EH (cell line): ENCODE results near the gene ELOVL1.

Experiments used
- DNase-seq: peaks from one replicate; pipeline ENCODE4 v3.0.0-alpha.2; 2015; ENCODE audit warnings: low read depth

Gene ELOVL1

DNA sequence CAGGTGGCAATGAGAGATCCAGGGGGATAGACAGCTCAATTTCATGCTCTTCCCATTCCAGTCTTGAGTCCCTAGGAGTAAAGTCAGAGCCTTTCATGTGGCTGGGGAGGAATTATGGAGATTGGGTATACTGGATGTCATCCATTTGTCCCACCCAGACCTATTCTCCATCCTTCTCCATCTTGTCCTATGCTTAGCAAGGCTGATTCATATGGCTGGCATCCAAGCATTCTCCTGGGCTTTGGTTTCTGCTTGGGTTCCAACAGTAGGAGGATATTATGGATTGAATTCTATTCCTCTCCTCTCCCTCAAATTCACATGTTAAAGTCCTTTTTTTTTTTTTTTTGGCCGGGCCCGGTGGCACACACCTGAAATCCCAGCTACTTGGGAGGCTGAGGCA is 12.9 kb downstream of the ELOVL1 start:
- DNase-seq, result peak; percentile 37

- DNase-seq, result no peak
Measured at GRCh38 chr1:43354471-43354870, 13.3 kb downstream of the ELOVL1 start.

DNA sequence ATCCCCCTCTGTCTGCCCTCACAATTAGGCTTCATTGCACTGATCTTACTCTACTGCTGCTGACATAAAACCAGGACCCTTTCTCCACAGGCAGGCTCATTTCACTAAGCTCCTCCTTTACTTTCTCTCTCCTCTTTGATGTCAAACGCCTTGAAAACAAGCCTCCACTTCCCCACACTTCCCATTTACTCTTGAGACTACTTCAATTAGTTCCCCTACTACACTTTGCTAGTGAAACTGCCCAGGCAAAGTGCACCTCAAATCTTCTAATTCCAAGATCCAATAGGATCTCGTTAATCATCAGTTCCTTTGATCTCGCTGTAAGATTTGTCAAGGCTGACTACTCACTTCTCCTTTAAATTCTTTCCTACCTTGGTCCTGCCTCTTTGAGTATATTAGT is 14.9 kb downstream of the ELOVL1 start:
- DNase-seq, result no peak

DNA sequence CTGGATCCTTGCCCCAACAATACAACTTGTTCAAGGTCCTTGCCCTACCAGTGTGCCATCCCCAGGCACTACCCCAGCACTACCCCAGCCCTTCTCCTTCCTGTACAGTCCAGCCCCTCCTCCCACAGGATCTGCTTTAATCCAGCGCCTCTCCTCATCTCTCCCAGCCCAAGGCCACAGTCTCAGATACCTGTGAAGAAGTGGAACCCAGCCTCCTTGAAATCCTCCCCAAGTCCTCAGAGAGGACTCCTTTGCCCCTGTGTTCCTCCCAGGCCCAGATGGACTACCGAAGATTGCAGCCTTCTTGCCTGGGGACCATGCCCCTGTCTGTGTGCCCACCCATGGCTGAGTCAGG is 15.5 kb downstream of the ELOVL1 start:
- no peak for DNase-seq

- no peak for DNase-seq
Measured at GRCh38 chr1:43351421-43352350, 16.1 kb downstream of the ELOVL1 start.

DNA sequence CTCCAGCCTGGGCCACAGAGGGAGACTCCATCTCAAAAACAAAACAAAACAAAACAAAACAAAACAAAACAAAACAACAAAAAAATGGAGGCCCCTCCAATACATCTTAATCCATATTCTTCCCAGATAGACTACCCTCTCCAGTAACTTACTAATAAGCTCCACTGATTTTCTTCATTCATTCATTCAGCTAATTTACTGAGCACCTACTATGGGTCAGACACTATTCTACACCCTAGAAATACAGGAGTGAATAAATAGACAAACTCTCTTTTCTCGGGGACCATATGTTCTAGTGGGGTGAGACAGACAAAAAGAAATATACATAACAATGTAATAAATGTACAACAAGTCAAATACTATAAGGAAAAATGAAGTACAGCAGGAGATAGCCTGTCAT is 16.8 kb downstream of the ELOVL1 start:
- no peak for DNase-seq

GRCh38 chr1:43349594-43350306 is 18.1 kb downstream of the ELOVL1 start:
- DNase-seq, result peak; percentile 92

DNA sequence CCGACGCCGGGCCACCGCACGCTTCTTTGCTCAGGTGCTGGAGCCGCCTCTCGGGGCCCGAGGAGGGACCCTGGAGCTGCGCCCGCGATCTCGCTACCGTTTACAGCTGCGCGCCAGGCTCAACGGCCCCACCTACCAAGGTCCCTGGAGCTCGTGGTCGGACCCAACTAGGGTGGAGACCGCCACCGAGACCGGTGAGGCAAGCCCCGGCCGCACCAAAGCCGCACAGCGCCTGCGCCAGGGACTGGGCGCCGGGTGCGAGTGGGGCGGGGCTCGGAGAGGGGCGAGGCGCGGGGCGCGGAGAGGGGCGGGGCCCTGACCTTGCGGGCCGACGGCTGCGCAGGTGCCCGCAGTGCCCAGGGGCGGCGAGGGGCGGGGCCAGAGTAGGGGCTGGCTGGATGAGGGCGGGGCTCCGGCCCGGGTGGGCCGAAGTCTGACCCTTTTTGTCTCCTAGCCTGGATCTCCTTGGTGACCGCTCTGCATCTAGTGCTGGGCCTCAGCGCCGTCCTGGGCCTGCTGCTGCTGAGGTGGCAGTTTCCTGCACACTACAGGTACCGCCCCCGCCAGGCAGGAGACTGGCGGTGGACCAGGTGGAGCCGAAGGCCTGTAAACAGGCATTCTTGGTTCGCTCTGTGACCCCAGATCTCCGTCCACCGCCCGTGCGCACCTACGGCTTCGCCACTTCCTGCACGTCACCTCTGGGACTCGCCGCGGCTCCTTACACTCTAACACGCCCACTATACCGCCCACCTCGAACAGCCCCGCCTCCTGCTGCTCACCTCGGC is 18.8 kb downstream of the ELOVL1 start:
- DNase-seq, result peak; percentile 60

- DNase-seq, result no peak
Measured at GRCh38 chr1:43348343-43348808, 19.4 kb downstream of the ELOVL1 start.

DNA sequence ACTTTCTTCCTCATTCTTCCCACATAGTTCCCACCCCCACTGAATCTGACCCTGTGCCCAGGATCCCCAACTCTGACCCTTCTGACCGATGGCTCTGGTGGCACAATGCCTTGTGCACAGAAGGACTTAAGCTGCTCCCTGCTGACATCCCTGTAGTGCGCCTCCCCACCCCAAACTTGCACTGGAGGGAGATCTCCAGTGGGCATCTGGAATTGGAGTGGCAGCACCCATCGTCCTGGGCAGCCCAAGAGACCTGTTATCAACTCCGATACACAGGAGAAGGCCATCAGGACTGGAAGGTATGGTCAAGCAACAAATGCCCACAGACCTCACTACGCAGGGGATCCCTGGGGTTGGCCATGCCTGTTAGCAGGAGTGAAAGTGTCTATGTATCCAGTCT is 21.2 kb downstream of the ELOVL1 start:
- DNase-seq, result no peak

DNA sequence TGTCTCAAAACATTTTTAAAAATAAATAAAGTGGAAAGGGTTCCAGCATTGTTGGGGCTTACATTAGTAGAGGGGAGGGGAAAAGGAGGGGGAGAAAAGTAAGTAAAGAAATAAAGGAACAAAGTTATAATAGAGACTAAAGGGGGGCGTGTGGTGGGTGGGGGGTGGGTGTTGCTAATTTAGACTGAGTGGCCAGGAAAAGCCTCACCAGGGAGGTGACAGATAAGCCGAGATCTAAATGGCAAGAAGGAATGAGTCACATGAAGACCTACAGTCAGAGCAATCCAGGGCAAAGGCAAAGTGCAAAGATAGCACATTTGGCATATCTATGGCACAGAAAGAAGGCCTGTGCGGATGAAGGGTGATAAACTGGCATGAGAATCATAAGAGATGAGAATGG is 22.7 kb downstream of the ELOVL1 start:
- peak; percentile 19 for DNase-seq

DNA sequence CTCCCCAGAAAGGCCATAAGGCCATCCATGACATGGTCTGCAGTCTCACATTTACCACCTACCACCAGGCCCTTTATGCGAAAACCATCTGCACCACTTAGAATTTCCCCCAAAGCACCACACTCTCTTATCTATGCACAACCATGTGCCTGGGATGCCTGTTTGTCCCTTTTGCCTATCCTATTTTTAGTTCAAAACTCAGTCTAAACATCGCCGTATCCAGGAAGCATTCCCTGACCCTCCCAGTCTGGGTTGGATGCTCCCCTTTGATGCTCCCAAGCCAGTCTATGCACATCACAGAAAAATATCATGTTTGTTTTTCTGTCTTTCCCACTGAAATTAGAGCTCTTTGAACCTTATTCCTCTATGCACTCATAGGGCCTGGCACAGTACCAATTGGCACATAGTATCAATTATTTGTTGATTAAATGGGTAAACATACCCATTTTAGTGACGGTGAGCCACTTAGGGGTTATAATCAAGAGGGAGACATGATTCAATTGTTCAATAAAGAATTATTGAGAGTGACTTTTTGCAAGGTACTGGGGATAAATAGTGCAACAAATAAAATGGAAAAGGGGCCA is 23.5 kb downstream of the ELOVL1 start:
- no peak for DNase-seq

- no peak for DNase-seq
Measured at GRCh38 chr1:43340559-43340958, 27.3 kb downstream of the ELOVL1 start.

DNA sequence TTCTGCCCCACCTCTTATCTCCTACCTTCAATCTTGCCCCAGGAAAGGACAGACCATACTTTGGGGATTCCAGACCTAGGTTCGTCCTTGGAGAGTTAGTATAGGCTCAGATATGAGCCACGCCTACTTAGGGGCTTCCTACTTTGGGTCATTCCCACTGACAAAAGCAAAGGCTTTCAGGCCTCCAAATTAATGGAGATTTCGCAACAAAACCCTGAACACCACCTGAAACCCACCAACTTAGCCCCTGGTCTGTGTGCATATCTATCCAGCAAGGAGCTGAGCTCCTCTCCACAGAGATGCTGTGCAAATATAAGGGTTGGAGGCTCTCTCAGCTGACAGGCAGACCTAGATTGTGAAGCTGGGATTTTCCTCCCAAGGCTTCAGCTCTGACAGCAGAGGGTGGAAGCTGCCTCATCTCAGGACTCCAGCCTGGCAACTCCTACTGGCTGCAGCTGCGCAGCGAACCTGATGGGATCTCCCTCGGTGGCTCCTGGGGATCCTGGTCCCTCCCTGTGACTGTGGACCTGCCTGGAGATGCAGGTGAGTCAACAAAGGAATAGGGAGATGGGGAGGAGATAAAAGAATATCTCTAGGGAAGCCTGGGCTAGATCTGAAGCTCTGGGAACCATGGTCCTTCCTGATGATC is 28.1 kb downstream of the ELOVL1 start:
- no peak for DNase-seq

- DNase-seq, result no peak
Measured at GRCh38 chr1:43338001-43338400, 29.8 kb downstream of the ELOVL1 start.

- no peak for DNase-seq
Measured at GRCh38 chr1:43337588-43337987, 30.2 kb downstream of the ELOVL1 start, which contains the start of gene MPL. Gene MPL (plus strand): TSS chr1:43337818. CDS start chr1:43337849, 31 bp downstream.

DNA sequence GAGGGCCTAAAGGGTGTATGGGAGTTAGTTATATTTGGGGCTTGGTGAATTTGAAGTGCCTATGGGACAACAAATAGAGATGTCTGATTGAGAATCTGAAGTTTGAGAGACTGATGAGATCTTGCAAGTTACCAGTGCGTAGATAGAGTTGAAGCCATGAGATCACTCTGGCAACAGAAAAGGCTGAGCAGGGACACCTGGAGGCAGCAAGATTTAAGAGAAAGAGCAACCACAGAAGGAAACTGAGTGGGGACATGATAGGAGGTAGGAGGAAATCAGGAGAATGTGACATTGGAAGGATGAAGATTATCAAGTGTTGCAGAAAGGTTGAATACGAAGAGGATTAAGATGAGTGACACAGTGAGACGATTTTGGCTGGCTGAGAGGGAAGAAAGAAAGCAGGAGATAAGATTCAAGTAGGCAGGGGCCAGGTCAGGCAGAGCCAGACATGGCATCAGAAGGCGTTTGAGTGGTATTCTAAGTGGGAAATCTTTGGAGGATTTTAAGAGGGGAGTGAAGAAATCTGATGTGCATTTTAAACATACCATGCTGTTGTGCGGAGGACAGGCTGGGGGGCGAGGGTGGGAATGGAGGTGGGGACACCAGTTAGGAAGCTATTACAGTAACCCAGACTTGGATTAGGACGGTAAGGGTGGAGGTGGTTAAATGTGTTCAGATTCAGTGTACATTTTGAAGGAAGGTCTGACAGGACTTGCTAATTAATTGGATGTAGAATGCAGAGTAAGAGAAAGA is 33.2 kb downstream of the ELOVL1 start:
- DNase-seq, result no peak

GRCh38 chr1:43331688-43332087 is 36.1 kb downstream of the ELOVL1 start:
- no peak for DNase-seq

DNA sequence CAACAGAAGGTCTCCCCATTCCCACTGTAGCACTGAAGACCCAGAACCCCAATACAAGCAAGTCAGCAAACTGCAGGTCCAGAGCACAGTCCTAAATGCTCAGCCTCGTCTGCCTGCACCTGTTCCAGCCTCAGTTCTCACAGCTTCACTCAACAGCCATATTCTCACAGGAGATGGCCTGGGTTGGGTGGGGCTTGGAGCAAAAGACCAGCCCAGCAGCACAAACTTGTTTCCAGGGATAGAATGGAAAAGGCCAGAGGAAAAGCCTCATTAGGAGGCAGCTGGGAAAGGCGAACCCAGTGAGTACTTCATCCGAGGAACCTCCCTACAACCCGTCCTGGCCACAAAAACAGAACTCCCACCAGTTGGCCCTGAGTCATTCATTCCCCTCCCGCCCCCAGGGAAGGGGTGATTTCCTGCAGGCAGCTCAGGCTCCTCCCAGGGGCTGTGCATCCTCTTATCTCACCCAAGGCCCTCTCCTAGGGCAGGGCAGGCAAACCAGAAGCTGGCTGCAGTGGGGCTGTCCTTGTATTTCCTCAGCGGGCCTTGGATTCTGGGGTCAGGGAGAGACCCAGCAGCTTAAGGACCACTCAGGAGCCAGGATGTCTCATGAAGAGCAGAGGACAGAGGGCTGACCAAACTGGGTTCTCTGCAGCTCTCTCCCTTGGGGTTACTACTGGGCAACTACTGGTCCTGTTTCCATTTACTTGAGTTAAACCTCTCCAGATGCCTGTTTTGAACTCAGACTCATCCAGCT is 37.6 kb downstream of the ELOVL1 start:
- peak; percentile 90 for DNase-seq
